H54 (cell line): ENCODE data around the gene FAM20A.

Experiments used
- DNase-seq: peaks from one replicate; pipeline ENCODE4 v3.0.0; 2011; ENCODE audit warnings: low spot score, mixed read lengths; ENCODE audit not compliant: insufficient read length
- FAIRE-seq: peaks from 3 replicates; lab custom pipeline; 2011; peaks lifted over from hg19 to GRCh38; lab: Jason Lieb, UNC
- POLR2A ChIP-seq: IDR thresholded peaks from 2 replicates; pipeline ENCODE4 v1.6.1; 2011; ENCODE audit warnings: low read depth, mild to moderate bottlenecking, low read length

FAM20A gene

GRCh38 chr17:68601565-68602288 lies 560 bp upstream of the FAM20A start:
- DNase-seq: no peak
- FAIRE-seq: no peak
- no peak for TF ChIP-seq POLR2A

DNA sequence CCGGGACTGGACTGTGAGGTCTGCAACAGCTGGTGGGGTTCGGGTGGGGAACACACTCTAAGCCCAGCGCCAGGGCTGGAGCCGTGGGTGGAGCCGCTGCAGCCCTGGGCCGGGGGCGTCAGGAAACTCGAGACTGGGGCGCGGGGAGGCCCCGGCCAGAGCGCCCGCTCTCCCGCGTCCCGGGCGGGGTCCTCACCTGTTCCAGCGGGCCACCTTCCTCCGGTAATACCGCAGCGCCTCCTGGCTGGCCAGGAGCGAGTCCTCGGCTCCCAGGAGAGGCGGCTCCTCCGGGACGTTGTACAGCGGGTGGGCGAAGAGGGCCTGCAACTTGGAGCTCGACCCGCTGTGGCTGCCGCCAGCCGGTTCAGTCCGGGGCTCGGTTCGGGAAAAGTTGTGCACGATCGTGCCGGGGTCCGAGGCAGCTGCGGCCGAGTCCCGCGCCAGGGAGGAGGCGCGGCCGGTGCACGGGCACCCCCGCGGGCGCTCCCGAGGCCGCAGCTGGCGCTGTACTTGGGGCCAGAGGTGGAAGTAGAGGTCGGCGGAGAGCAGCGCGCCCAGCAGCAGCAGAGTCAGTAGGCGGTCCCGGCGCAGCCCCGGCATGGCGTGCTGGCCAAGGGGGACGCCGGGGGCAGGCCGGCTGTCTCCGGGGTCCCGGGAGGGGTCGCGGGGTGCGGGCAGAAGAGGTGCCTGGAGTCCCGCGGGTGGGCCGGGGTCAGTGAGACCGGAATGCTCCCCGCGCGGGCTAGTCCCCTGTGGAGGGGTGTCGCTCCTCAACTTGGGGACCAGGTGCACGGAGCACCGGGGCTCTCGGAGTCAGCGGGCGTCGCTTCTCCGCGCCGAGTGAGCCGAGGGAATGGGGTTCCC lies 868 bp downstream of the FAM20A start:
- DNase-seq (no peak), FAIRE-seq (no peak)
- TF ChIP-seq POLR2A: no peak

DNA sequence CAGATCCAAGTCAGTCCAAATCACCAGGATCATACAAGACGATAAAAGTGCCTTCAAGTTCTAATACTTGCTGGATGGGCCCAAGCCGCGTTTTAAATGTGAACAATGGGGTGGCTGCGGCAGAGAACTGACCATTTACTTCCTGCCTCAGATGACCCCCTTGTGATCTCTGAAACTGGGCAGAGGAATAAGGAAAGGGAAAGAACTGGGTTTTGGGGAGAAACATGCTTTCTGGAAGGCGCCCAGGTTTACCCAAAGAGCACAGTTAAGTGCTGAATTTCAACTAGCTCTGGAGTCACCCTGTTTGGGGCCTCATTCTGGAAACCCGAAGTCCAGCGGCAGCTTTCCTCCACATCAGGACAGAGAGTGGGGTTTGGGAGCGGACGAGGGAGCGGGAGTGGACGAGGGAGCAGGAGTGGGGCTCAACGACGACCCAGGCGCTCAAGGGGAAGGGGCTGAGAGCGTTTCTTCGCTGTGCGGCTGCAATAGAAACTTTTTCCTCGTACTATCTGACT lies 1.6 kb downstream of the FAM20A start:
- no peak for TF ChIP-seq POLR2A
- no peak for FAIRE-seq
- DNase-seq: no peak

DNA sequence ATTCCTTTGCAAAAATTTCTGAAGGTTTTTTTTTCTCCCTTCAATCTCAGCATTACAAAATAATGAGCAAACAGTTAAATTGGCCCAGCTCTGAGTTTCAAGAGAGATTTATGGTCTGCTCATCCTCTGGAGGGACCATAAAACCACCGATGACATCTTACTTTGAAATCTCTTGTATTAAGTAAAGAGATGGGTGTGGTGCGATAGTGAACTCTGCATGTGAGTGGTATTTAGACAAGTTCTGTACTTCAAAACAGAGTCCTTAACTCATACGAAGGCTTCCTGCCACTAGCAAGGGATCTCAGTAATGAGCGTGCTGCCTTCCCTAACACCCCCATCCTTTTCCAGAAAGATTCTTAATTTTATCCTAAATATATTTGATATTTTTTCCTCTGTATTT lies 2.1 kb downstream of the FAM20A start:
- FAIRE-seq (no peak), DNase-seq (no peak)
- TF ChIP-seq POLR2A: no peak

DNA sequence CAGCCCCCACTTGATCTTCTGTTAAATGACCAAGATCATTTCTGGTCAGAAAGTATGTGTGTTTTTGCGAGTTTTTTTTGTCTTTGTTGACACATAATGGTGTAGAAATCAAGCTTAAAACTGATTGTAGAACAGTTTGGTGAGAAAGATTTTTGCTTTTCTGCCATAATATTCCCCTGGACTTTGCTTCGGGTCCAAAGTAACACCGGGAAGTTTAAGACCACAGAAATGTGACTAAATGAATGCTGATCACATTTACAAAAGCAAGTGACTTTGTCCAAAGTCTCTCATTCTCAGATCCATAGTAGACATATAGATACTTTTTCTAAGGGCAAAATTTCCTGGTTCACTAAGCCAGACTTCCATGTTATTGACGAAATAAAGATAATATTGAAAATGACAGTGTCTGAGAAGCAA lies 2.6 kb downstream of the FAM20A start:
- DNase-seq (no peak), FAIRE-seq (no peak)
- TF ChIP-seq POLR2A: no peak

DNA sequence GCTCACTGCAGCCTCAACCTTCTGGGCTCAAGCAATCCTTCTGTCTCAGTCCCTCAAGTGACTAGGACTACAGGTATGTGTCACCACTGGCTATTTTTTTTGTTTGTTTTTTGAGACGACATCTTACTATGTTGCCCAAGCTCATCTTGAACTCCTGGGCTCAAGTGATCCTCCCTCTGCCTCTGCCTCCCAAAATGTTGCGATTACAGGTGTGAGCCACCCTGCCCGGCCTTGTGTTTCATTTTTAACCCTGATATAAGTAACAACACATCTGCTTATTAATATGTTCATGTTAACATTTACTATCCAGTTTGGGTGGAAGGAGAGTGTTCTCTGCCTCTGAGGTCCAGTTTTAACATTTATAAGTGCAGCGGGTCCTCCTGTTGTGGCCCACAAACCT lies 3.1 kb downstream of the FAM20A start:
- no peak for TF ChIP-seq POLR2A
- DNase-seq (no peak), FAIRE-seq (no peak)

DNA sequence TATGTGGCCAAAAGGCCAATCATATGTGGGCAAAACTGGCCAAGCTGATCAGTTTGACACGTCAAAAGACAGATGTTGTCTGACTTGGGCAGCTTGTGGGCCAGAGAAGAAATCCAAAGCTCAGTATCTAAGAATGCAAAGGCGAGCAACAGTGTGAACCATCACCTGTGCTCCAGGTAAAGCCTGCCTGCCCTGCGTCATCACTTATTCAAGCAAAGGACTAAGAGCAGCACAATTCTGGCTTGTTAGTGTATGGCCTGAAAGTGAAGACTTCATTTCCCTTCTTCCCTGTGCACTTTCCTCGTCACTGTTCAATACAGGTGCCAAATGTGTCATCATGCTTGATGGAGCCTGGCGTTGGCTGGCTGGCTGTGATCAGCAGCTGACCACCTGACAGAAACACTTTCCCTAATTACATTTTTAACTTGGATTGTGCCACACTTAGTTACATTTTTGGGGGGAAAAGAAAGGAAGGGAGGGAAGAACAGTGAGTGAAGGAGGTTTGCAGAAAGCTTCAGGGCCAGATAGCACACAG lies 4.7 kb downstream of the FAM20A start:
- DNase-seq (no peak), FAIRE-seq (no peak)
- TF ChIP-seq POLR2A: no peak

DNA sequence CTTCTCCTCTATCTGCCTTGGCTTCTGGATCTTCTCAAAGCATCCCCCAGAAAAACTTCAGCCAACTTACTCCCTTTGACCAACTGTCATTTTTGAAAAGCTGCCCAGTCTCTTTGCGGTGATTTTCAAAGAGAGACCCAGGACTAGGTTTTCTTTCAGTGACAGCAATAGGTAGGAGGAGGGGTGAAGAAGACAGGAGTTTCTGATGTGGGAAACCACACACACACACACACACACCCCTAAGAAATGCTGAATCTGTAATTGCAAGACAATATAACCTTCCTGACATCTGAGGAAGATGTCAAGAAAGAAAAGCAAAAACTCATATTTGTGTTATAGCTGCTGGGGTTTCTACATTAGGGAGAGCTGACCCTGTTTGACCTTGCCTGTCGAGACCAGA lies 5.2 kb downstream of the FAM20A start:
- no peak for DNase-seq
- FAIRE-seq: no peak

DNA sequence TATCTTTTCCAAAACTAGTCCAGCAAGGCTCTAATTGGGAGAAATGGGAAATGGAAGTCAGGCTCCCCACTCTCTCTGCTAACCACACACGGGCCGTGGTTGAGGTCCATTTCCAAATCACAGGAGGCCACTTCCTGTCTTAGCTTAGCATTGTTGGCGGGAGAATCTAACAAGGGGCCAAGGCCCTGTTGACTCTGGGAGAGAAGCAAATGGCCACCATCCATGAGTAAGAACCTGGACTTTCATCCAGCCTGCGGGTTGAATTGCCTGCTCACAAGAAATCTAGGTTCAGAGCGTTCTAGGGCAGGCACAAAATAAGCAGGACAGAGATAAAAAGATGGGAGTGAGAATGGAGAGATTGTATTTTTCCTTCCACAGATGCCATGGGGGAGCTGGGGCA lies 5.7 kb downstream of the FAM20A start:
- no peak for FAIRE-seq
- no peak for DNase-seq
- TF ChIP-seq POLR2A: no peak

More for the DNA sequence above, 5.2 kb downstream of the FAM20A start:
- TF ChIP-seq POLR2A: no peak

- TF ChIP-seq POLR2A: no peak
- FAIRE-seq (no peak), DNase-seq (no peak)
Measured at GRCh38 chr17:68594552-68594951, 6.6 kb downstream of the FAM20A start.

DNA sequence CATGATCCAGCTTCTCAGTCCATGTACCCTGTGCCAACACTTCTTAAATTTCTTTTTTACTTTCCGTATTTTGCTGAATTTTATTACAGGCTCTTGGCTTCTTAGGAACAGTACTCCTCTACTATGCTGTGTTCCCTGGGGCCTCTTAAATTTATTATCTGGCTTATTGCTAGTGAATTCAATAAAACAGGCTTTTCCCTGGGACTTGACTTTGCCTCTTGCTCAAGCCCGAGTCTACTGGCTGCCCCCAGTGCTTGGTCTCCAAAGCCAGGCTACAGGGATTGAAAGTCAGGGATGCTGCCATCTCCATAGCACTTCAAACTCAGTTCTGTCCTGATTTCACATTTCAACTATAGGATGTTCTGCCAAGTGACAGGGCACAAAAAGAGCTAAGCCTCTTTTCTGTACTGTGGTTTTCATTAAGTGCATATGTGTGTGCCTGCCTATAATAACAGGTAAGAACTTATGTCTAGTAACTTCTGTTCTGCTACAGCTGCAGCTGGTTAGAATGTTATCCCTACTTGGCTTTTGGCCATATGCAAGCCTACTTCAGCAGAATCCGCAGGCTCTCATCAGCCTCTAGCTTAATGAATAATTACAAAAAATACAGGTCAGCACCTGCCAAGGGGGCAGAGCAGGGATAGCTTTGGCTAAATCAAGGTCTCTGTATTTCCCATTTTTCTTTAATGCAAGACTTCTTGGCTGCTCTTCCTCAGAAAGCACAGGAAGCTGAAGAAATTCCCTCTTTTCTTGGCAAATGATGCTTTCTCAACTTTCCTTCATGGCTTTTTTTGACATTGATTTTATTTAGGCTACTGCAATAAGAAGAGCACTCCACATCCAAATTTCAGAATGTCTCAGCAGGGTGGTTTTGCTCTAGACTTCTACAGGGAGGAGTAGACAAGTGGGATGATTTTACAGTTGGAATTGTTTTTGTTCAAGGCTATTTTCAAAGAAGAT lies 8.2 kb downstream of the FAM20A start:
- DNase-seq (no peak), FAIRE-seq (no peak)

DNA sequence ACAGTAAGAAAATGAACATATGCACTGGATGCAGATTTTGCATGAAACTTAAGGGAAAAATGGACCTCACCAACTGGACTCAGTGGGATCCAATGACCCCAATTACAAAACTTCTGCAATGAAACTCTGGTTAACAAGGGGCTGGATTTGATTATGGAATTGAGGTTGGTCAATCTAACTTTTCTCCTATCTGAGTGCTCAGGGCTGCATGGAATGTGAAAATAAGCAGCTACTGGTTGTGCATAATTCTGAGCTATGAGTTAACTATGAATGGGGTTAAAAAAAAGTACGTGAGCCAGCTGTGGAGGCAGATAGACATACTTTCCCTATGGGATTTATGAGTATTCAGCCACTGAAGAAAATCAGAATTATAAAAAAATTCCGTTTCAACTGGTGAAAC lies 9.2 kb downstream of the FAM20A start:
- DNase-seq (no peak), FAIRE-seq (no peak)
- TF ChIP-seq POLR2A: no peak

More for the DNA sequence above, 8.2 kb downstream of the FAM20A start:
- TF ChIP-seq POLR2A: no peak

DNA sequence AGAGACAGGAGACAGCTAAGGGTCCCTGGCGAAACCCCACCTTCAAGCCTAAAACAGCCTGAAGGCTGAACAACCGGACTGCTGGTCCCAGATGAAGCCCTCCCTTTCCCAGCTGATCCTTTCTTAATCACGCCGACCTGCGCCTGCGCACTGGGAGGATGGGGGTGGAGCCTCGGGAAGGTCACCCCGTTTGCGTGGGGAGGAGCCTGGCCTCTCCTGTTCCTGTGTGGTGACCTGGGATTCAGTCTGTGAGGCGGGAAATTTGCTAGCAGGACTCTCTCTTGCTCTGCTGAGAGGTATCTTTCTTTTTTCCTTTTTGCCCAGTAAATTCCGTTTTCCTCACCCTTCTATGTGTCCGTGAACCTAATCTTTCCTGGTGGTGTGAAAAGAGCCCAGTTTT lies 9.6 kb downstream of the FAM20A start:
- peak; percentile 32; the same call in 1 of the 2 replicates for TF ChIP-seq POLR2A
- peak; percentile 63 for DNase-seq
- FAIRE-seq: no peak
